Stimulated activated naive CD4-positive, alpha-beta T cell (primary cell): ENCODE data around the gene HDAC4.
"Not testable (repeated sequence)": the region's sequence is repeated elsewhere in the genome, so short reads cannot be mapped to it uniquely, and the experiment has no call there.

Experiments
- DNase-seq, 6 experiments: peaks; one replicate each; lab custom pipeline; 2025; lab: John Stamatoyannopoulos, UW

The HDAC4 gene

GRCh38 chr2:239400596-239401066 is at the start of gene HDAC4:
TSS of gene HDAC4 (minus strand) at chr2:239401020. CDS start at chr2:239352699, 48,321 bp downstream.
- no peak for DNase-seq

- not testable (repeated sequence) for DNase-seq
Measured at GRCh38 chr2:239449468-239449867, 48.6 kb upstream of the HDAC4 start.

- no peak for DNase-seq
Measured at GRCh38 chr2:239445771-239446524, 45.1 kb upstream of the HDAC4 start.

- no peak for DNase-seq
Measured at GRCh38 chr2:239444626-239445577, 44.1 kb upstream of the HDAC4 start.

- DNase-seq, result no peak
Measured at GRCh38 chr2:239443666-239444567, 43.1 kb upstream of the HDAC4 start.

- no peak for DNase-seq
Measured at GRCh38 chr2:239443102-239443620, 42.3 kb upstream of the HDAC4 start.

- no peak for DNase-seq
Measured at GRCh38 chr2:239442192-239442591, 41.4 kb upstream of the HDAC4 start.

GRCh38 chr2:239441261-239442078 is 40.6 kb upstream of the HDAC4 start:
- DNase-seq, result peak in 2 of 6 experiments; percentile 4 to 39

GRCh38 chr2:239440511-239440959 is 39.7 kb upstream of the HDAC4 start:
- DNase-seq, result no peak

GRCh38 chr2:239439754-239440315 is 39.0 kb upstream of the HDAC4 start:
- no peak for DNase-seq

GRCh38 chr2:239438995-239439753 is 38.4 kb upstream of the HDAC4 start:
- no peak for DNase-seq

- DNase-seq, result no peak
Measured at GRCh38 chr2:239438368-239438767, 37.5 kb upstream of the HDAC4 start.

GRCh38 chr2:239436669-239437335 is 36.0 kb upstream of the HDAC4 start:
- no peak for DNase-seq

- no peak for DNase-seq
Measured at GRCh38 chr2:239436076-239436475, 35.3 kb upstream of the HDAC4 start.

- no peak for DNase-seq
Measured at GRCh38 chr2:239433777-239434403, 33.1 kb upstream of the HDAC4 start.

GRCh38 chr2:239432174-239432573 is 31.4 kb upstream of the HDAC4 start:
- no peak for DNase-seq

- no peak for DNase-seq
Measured at GRCh38 chr2:239431536-239431935, 30.7 kb upstream of the HDAC4 start.
